ENCODE data around the gene DOK3.

The DOK3 gene

GRCh38 chr5:177497292-177498012 is 12.2 kb downstream of the DOK3 start, which contains the start of gene PDLIM7:
PDLIM7 (minus strand) TSS chr5:177497604; CDS start chr5:177496512, 1,092 bp downstream.
- H3K4me2 ChIP-seq (ENCODE audit: low read length), result peak within 1 kb of the TSS; percentile 71
- peak within 1 kb of the TSS; percentile 80 for H3K27ac ChIP-seq (ENCODE audit: low read depth, low read length, poor library complexity, severe bottlenecking)
- peak within 1 kb of the TSS; percentile 81 for H3K9ac ChIP-seq (ENCODE audit: low read length)
- no peaks in the 10 kb centered on the region for H3K79me2 ChIP-seq (ENCODE audit: insufficient read depth, low read length)
- peaks cover 7% of the 10 kb centered on the region; the same call in 1 of the 2 replicates for H3F3A ChIP-seq (ENCODE audit: insufficient read depth, low read length)
- H4K20me1 ChIP-seq (ENCODE audit: insufficient read depth, low read length), result no peaks in the 10 kb centered on the region
- no peaks in the 10 kb centered on the region for H3K27me3 ChIP-seq (ENCODE audit: insufficient read depth, low read length)
- no peaks in the 10 kb centered on the region for H3K9me3 ChIP-seq (ENCODE audit: low read length)
- H3K9me2 ChIP-seq (ENCODE audit: low read depth, low read length), result no peaks in the 10 kb centered on the region
- no peak within 1 kb of the TSS for H2AFZ ChIP-seq (ENCODE audit: low read length)
- TF ChIP-seq EZH2 (IDR thresholded peaks at IDR 0.05; ENCODE audit: borderline replicate concordance, low read length), result no peak
- no peak for TF ChIP-seq CTCF (IDR thresholded peaks at IDR 0.05; ENCODE audit: low read length)
- H3K36me3 ChIP-seq (ENCODE audit: insufficient read depth, low read length), result peaks cover under 1% of the 10 kb centered on the region; the same call in 1 of the 2 replicates
- peaks cover 49% of the 10 kb centered on the region for H3K4me1 ChIP-seq (ENCODE audit: insufficient read depth, low read length, severe bottlenecking)
- peak within 1 kb of the TSS; percentile 80 for H3K4me3 ChIP-seq (ENCODE audit: low read depth, low read length, poor library complexity, severe bottlenecking)

DNA sequence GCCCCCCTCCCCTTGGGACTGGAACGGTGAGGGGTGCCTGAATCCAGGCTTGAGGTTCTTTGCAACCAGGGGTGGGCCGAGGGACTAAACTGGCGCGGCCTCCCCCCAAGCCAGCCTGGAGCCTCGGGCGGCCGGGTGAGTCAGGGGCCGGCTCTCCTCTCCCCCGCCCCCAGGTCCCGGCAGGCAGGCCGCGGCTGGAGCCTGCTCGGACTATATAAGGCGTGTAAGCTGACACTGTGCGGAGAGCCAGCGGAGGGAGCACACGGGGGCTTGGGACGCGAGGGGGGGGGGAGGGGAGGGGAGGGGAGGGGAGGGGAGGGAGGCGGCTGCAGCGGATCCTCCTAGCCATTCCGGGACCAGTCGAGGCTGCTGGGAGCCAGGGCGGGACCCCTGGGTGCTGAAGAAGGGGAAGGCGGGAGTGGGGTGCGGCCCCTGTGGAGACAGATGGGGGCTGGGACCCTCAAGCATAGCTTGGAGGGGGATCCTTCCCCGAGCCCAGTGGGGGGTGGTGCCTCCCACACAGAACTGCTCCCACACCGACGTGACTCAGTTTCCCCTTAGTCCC is 12.8 kb downstream of the DOK3 start:
- Histone ChIP-seq H3K27me3 (ENCODE audit: insufficient read depth, low read length) (no peaks in the 10 kb centered on the region), H3K79me2 (ENCODE audit: insufficient read depth, low read length) (no peaks in the 10 kb centered on the region), H3K27ac (ENCODE audit: low read depth, low read length, poor library complexity, severe bottlenecking) (peak overlapping the region; percentile 80), H3K36me3 (ENCODE audit: insufficient read depth, low read length) (no peaks in the 10 kb centered on the region), H3K4me3 (ENCODE audit: low read depth, low read length, poor library complexity, severe bottlenecking) (peak overlapping the region; percentile 80), H3F3A (ENCODE audit: insufficient read depth, low read length) (peaks cover 3% of the 10 kb centered on the region; the same call in 1 of the 2 replicates), H3K4me2 (ENCODE audit: low read length) (peak overlapping the region; percentile 71), H3K9me3 (ENCODE audit: low read length) (no peaks in the 10 kb centered on the region), H3K9ac (ENCODE audit: low read length) (peak overlapping the region; percentile 81), H3K4me1 (ENCODE audit: insufficient read depth, low read length, severe bottlenecking) (peaks cover 42% of the 10 kb centered on the region), H4K20me1 (ENCODE audit: insufficient read depth, low read length) (no peaks in the 10 kb centered on the region), H3K9me2 (ENCODE audit: low read depth, low read length) (no peaks in the 10 kb centered on the region), H2AFZ (ENCODE audit: low read length) (no peak overlapping the region)
- TF ChIP-seq EZH2 (IDR thresholded peaks at IDR 0.05; ENCODE audit: borderline replicate concordance, low read length) (no peak), CTCF (IDR thresholded peaks at IDR 0.05; ENCODE audit: low read length) (no peak)

DNA sequence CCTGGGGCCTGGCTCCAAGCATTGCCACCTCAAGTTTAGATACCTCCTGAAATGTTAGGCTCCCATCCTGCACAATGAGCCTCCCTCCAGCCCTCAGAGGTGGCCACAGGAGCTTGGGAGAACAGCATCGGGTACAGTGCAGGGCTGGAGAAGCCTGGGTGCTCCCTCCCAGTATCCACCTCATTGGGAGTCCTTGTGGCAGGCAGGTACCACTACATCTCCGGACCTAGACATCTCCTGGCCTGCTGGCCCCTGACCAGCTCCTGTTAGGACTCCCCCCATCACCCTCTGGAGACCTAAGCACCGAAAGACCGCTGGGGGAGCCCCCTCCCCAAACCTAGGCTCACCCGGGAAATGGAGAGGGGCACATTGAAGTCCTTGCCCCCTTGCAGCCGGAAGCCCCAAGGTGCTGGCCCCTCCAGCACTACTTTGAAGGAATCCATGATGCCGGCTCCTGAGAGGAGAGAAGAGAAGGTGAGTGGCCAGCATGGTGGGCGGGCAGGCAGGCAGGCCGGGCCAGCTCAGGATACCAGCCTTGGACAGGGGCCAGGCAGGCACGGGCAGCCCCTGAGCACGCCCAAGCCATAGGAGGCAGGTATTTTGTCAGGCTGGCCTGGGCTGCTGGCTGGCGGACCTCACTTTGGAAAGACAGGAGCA is 13.4 kb downstream of the DOK3 start:
- peaks cover 38% of the 10 kb centered on the region for H3K4me1 ChIP-seq (ENCODE audit: insufficient read depth, low read length, severe bottlenecking)
- H3F3A ChIP-seq (ENCODE audit: insufficient read depth, low read length), result no peaks in the 10 kb centered on the region
- TF ChIP-seq CTCF (IDR thresholded peaks at IDR 0.05; ENCODE audit: low read length) (no peak), EZH2 (IDR thresholded peaks at IDR 0.05; ENCODE audit: borderline replicate concordance, low read length) (no peak)
- H3K36me3 ChIP-seq (ENCODE audit: insufficient read depth, low read length), result no peaks in the 10 kb centered on the region
- peak overlapping the region; percentile 71 for H3K4me2 ChIP-seq (ENCODE audit: low read length)
- no peaks in the 10 kb centered on the region for H3K27me3 ChIP-seq (ENCODE audit: insufficient read depth, low read length)
- H3K4me3 ChIP-seq (ENCODE audit: low read depth, low read length, poor library complexity, severe bottlenecking), result peak overlapping the region; percentile 80
- no peaks in the 10 kb centered on the region for H3K9me2 ChIP-seq (ENCODE audit: low read depth, low read length)
- H3K9me3 ChIP-seq (ENCODE audit: low read length), result no peaks in the 10 kb centered on the region
- no peaks in the 10 kb centered on the region for H4K20me1 ChIP-seq (ENCODE audit: insufficient read depth, low read length)
- H3K27ac ChIP-seq (ENCODE audit: low read depth, low read length, poor library complexity, severe bottlenecking), result peak overlapping the region; percentile 80
- no peaks in the 10 kb centered on the region for H3K79me2 ChIP-seq (ENCODE audit: insufficient read depth, low read length)
- H2AFZ ChIP-seq (ENCODE audit: low read length), result no peak overlapping the region
- H3K9ac ChIP-seq (ENCODE audit: low read length), result peak overlapping the region; percentile 73

All from OCI-LY1 (cell line).